RPMI8226 (cell line): ENCODE data around the gene ALG12.
A peak's percentile ranks its signal among the peaks of the same experiment; 100 is the strongest.

Experiments used
- DNase-seq: peaks from one replicate; pipeline ENCODE4 v3.0.0-alpha.2; 2015

ALG12 gene

GRCh38 chr22:49929211-49929979 is 11.2 kb upstream of the ALG12 start:
- DNase-seq, result peak; percentile 85

- DNase-seq, result no peak
These were observed 10.4 kb upstream of the ALG12 start for GRCh38 chr22:49928555-49929210.

DNA sequence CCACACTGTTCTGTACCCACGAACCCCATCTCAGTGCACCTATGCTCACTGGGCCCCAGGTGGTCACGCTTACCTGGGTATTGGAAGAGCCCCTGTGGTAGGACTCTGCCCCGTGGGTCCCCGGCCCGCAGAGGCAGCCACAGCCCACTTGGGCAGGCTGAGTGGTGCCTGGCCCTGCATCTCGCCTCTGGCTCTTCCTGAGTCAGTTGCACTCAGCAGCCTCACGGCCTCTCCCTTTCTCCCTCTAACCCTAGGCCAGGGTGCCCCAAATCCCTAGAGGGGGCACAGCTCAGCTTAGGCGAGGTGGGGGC is 9.9 kb upstream of the ALG12 start:
- DNase-seq, result no peak

DNA sequence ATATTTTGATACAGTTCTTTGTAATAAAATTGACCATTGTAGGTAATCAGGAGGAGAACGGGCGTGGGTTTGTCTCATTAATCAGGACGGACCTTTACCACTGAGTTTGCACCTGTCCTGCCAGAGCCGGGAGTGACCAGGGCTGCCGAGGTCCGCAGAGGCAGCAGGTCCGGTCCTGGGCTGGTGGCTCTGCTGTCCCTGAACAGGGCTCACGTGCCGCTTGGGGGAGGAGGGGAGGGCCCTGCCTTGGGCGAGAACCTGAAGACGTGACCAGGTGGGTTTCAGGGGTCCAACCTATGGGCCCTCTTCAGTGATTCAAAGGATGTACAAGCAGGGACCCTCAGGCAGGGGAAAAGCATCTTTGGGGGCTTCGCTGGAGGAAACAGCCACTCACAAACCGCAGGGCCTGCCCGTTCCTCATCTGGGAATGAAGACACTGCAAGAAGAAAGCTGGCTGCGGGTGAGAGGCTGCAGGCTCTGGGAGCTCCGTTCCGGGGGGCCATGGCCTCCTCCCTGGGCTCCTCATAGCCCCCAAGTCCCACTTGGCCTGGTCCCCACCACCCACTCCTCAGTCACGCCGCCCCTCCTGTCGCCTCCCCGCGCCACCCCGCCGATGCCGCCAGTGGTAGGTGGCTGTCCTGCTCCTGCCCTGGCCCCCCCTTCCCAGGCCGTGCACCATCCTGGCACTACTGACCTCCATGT is 9.4 kb upstream of the ALG12 start:
- no peak for DNase-seq

DNA sequence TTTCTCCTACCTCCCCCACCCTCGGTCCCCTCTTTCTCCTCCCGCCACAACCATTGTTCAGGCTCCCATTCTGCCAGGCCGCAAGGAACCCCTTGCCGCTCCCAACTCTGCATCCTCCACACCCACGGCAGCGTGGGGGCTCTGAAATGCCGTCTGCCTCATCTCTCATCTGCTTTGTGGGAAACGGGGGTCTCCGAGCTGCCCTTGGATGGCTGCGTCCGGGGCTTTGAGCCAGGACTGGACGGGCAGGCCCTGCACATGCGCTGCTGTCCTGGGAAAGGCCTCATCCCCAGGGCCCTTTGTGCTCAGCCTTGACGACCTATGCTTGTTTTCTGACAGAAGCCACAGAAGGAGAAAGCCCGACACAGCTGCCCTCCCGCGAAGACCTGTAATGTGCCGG is 8.7 kb upstream of the ALG12 start:
- no peak for DNase-seq

DNA sequence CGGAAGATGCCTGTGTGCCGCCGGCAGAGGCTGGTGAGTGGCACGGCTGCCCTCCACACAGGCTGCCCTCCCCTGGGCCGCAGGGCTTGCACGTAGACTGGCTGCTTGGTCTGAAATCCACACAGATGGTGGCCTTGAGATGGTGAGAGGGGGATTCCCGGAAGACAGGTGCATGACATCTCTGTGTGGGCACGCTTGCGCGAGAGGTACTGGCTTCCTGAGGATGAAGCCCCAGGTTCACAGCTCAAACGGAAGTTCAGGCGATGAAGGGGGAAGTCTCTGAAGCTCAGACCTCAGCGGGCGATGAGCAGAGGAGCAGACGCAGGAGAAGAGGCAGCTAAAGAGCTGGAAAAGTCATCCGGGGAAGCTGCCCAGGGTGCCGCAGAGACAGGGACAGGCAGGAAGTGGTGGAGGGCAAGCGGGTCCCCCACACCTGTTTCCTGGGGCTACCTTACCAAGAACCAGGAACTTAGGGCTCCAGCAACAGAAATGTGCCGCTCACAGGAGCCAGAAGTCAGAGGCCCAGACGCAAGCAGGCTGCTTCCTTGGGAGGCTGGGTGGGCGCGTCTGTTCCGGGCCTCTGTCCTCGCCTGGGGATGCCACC is 7.4 kb upstream of the ALG12 start:
- DNase-seq, result no peak

DNA sequence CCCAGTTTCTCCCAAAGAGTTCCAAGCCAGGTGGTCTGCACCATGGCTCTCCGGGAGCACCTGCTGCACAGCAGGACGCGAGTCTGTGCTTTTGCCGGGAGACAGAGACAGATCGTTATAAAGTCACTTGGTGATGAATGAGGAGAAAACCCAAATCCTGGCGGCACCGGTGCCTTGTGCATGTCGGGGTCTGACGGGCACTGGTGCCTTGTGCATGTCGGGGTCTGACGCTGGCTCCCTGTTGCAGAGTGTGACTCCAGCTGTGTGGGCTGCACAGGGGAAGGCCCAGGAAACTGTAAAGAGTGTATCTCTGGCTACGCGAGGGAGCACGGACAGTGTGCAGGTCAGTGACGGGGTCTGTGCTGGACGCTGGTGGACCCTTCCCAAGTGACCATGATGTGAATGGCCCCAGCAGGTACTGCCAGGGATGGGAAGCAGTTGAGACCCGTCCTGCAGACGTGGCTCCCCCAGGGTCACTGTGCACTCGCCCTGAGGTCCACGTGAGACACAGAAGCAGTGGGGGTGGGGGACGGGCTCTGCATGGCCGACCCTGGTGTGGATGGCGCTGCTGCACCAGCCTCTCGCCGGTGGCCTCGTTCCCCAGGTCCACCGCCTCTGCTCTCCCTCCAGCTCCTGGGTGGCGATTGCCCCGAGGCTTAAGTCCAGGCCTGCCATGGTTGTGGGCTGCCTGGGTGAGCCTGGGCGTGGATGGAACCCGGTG is 6.0 kb upstream of the ALG12 start:
- no peak for DNase-seq

DNA sequence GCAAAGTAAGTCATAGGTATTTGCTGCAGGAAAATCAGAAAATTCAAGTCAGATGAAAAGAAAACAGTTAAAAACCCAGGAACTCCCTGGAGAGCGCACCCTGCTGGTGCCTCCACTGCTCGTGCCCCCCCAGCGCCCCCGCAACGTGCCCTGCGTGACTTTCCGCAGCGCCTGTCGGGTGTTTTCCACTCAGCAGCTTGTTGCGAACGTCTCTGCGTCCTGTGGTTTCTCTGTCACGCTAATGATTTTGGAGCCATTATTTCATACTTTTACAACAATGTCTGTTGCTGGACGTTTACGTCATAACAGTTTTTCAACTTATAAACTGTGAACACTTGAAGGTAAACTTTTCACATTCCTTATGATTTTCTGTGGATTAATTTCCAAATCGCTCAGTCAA is 5.2 kb upstream of the ALG12 start:
- no peak for DNase-seq

DNA sequence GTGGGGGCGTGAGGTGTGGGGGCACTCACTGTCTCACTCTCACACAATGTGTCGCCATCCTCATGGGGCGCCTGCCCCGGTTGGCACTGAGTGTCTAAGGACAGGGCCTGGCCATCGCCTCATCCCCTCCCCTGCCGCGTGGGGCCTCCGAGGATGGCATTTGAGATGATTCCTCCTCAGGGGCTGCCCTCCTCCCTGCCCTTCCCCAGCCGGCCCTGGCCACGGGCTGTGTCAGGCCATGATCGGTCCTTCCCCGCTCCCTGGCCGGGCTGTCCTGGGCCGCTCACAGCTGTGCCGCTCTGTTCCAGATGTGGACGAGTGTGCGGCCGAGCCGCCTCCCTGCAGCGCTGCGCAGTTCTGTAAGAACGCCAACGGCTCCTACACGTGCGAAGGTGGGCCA is 4.7 kb upstream of the ALG12 start:
- no peak for DNase-seq

DNA sequence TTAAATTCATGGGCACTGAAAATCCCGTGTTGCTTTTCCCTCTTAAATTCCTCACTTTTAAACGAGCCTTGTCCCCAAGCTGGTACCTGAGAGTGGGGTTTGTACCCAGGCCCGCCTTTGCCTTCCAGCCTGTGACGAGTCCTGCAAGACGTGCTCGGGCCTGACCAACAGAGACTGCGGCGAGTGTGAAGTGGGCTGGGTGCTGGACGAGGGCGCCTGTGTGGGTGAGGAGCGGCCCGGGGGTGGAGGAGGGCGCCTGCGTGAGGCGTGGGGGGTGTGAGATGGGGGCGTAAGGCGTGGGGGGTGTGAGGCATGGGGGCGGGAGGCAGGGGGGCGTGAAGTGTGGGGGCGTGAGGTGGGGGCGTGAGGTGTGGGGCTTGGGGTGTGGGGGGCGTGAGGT is 4.2 kb upstream of the ALG12 start:
- no peak for DNase-seq

- no peak for DNase-seq
These were observed 3.5 kb upstream of the ALG12 start for GRCh38 chr22:49921508-49922278.

DNA sequence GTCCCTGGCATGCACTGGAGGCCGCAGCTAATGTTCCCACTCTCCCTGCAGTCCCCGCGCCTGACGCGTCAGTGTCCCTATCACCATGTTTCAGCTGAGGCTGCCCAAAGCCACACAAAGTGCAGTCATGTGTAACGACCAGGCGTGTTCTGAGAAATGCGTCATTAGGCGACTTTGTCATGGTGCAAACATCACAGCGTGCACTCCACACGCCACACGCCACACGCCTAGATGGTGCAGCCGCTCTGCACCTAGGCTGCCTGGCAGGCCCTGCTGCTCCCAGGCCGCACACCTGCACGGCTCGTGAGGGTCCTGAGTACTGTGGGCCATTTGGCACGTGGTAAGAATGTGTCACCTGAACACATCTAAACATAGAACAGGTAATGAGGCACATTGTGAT is 2.6 kb upstream of the ALG12 start:
- DNase-seq, result no peak

GRCh38 chr22:49918911-49919881 is 958 bp upstream of the ALG12 start:
- DNase-seq, result no peak

DNA sequence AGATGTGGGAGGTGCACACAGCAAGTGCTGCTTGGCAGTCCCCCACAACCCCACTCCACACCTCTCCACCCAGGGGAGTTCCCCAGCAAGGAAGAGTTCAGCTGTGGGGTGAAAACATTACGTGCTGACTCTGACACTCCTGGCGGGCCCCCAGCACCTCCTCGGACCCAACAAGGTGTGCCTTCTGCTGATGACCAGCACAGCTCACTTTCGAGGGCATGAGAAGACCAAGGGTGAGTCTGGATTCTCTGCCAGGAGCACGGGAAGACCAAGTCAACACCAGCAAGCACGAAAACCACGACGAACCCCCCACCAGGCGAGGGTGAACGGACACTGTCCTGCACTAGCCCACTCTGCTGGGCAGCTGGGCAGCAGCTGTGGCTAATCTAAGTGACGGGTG is 1.4 kb downstream of the ALG12 start:
- no peak for DNase-seq

GRCh38 chr22:49915610-49916009 is 2.6 kb downstream of the ALG12 start:
- DNase-seq, result no peak

DNA sequence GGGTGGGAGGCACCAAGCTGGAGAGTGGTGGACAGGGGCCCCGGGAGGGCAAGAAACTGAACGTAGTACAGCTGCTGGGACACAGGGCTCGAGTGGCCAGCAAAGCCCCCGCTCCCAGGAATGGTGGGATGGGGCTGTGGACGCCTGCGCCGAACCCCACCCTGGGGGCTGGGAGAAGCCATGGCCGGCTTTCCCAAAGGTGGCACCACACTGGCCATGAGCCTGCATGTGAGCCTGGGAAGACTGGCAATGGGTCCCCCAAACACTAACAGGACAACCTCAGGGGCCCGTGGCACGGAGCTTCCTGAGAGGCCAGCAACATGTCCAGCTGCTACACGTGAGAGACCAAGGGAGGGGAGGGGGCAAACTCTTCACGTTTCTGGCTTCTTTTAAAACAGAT is 4.0 kb downstream of the ALG12 start:
- DNase-seq, result no peak

GRCh38 chr22:49913446-49913845 is 4.8 kb downstream of the ALG12 start:
- no peak for DNase-seq

DNA sequence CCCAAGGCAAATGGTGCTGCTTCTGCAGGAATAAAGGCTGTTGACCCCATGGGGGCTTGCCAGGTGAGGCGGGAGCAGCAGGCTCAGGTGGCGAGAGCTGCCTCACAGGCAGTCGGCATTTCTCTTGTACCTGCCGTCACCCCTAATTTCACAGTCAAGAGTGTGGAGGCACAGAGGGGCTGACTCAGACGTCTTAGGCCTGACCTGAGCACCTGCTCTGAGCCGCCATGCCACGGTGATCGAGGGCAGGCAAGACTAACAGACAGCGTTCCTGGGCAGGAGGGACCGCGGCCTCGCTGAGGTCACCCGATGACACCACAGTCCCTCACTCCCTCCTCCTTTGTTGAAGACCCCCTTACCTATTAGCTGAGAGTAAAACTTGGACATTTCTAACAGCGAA is 5.2 kb downstream of the ALG12 start:
- DNase-seq, result no peak

GRCh38 chr22:49911881-49912625 is 6.2 kb downstream of the ALG12 start:
- no peak for DNase-seq
